ENCODE data around the gene SPATA19. TPM values are rescaled to one million over a fixed set of nuclear protein-coding genes. Genes with fewer than 3 reads are reported as not detected.

Gene SPATA19
- polyA plus RNA-seq, 1 experiment: not detected

- ChIA-PET POLR2A (no interaction called here), CTCF (no interaction called here)
- H3K36me3 ChIP-seq (ENCODE audit: control insufficient read depth, insufficient read depth, low read length): no peaks in the 10 kb centered on the region
- H3K27me3 ChIP-seq (ENCODE audit: control insufficient read depth, insufficient read depth, low read length): no peaks in the 10 kb centered on the region
- H3K4me3 ChIP-seq (ENCODE audit: low read depth, low read length): no peak overlapping the region
- no peak for TF ChIP-seq CTCF (IDR thresholded peaks at IDR 0.05; ENCODE audit: insufficient read depth, low read depth, low read length)
- no peak for DNase-seq (ENCODE audit: low read depth)
Measured at GRCh38 chr11:133843454-133843987, 1.8 kb downstream of the SPATA19 start.

- Histone ChIP-seq H3K36me3 (ENCODE audit: control insufficient read depth, insufficient read depth, low read length) (no peaks in the 10 kb centered on the region), H3K4me3 (ENCODE audit: low read depth, low read length) (no peak overlapping the region), H3K27me3 (ENCODE audit: control insufficient read depth, insufficient read depth, low read length) (no peaks in the 10 kb centered on the region)
- TF ChIP-seq CTCF (IDR thresholded peaks at IDR 0.05; ENCODE audit: insufficient read depth, low read depth, low read length): no peak
- no peak for DNase-seq (ENCODE audit: low read depth)
- CTCF ChIA-PET: no interaction called here
- POLR2A ChIA-PET: no interaction called here
Measured at GRCh38 chr11:133842730-133843129, 2.6 kb downstream of the SPATA19 start.

GRCh38 chr11:133842053-133842452 is 3.3 kb downstream of the SPATA19 start:
- Histone ChIP-seq H3K4me3 (ENCODE audit: low read depth, low read length) (no peak overlapping the region), H3K27me3 (ENCODE audit: control insufficient read depth, insufficient read depth, low read length) (no peaks in the 10 kb centered on the region), H3K36me3 (ENCODE audit: control insufficient read depth, insufficient read depth, low read length) (no peaks in the 10 kb centered on the region)
- no peak for TF ChIP-seq CTCF (IDR thresholded peaks at IDR 0.05; ENCODE audit: insufficient read depth, low read depth, low read length)
- CTCF ChIA-PET: no interaction called here
- POLR2A ChIA-PET: no interaction called here
- no peak for DNase-seq (ENCODE audit: low read depth)

GRCh38 chr11:133841279-133842043 is 3.9 kb downstream of the SPATA19 start:
- Histone ChIP-seq H3K36me3 (ENCODE audit: control insufficient read depth, insufficient read depth, low read length) (no peaks in the 10 kb centered on the region), H3K27me3 (ENCODE audit: control insufficient read depth, insufficient read depth, low read length) (no peaks in the 10 kb centered on the region), H3K4me3 (ENCODE audit: low read depth, low read length) (no peak overlapping the region)
- POLR2A ChIA-PET: no interaction called here
- no peak for DNase-seq (ENCODE audit: low read depth)
- CTCF ChIA-PET: no interaction called here
- TF ChIP-seq CTCF (IDR thresholded peaks at IDR 0.05; ENCODE audit: insufficient read depth, low read depth, low read length): no peak

- no peaks in the 10 kb centered on the region for H3K36me3 ChIP-seq (ENCODE audit: control insufficient read depth, insufficient read depth, low read length)
- no peak for DNase-seq (ENCODE audit: low read depth)
- no peaks in the 10 kb centered on the region for H3K27me3 ChIP-seq (ENCODE audit: control insufficient read depth, insufficient read depth, low read length)
- ChIA-PET CTCF (no interaction called here), POLR2A (no interaction called here)
- no peak for TF ChIP-seq CTCF (IDR thresholded peaks at IDR 0.05; ENCODE audit: insufficient read depth, low read depth, low read length)
- H3K4me3 ChIP-seq (ENCODE audit: low read depth, low read length): no peak overlapping the region
Measured at GRCh38 chr11:133840479-133840941, 4.8 kb downstream of the SPATA19 start.
